Measurements from ENCODE around the gene CCDC146. TPM values are rescaled to one million over a fixed set of nuclear protein-coding genes. Genes with fewer than 3 reads are reported as not detected.
"Not testable (repeated sequence)": the region's sequence is repeated elsewhere in the genome, so short reads cannot be mapped to it uniquely, and the experiment has no call there.

CCDC146 gene, protein sequence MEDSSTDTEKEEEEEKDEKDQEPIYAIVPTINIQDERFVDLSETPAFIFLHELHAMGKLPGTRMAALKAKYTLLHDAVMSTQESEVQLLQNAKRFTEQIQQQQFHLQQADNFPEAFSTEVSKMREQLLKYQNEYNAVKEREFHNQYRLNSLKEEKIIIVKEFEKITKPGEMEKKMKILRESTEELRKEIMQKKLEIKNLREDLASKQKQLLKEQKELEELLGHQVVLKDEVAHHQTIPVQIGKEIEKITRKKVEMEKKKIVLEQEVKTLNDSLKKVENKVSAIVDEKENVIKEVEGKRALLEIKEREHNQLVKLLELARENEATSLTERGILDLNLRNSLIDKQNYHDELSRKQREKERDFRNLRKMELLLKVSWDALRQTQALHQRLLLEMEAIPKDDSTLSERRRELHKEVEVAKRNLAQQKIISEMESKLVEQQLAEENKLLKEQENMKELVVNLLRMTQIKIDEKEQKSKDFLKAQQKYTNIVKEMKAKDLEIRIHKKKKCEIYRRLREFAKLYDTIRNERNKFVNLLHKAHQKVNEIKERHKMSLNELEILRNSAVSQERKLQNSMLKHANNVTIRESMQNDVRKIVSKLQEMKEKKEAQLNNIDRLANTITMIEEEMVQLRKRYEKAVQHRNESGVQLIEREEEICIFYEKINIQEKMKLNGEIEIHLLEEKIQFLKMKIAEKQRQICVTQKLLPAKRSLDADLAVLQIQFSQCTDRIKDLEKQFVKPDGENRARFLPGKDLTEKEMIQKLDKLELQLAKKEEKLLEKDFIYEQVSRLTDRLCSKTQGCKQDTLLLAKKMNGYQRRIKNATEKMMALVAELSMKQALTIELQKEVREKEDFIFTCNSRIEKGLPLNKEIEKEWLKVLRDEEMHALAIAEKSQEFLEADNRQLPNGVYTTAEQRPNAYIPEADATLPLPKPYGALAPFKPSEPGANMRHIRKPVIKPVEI
- polyA plus RNA-seq (2013, experiment 1 of 2) = 3.0 TPM
- polyA plus RNA-seq (2013, experiment 2 of 2) = 3.5 TPM

DNA sequence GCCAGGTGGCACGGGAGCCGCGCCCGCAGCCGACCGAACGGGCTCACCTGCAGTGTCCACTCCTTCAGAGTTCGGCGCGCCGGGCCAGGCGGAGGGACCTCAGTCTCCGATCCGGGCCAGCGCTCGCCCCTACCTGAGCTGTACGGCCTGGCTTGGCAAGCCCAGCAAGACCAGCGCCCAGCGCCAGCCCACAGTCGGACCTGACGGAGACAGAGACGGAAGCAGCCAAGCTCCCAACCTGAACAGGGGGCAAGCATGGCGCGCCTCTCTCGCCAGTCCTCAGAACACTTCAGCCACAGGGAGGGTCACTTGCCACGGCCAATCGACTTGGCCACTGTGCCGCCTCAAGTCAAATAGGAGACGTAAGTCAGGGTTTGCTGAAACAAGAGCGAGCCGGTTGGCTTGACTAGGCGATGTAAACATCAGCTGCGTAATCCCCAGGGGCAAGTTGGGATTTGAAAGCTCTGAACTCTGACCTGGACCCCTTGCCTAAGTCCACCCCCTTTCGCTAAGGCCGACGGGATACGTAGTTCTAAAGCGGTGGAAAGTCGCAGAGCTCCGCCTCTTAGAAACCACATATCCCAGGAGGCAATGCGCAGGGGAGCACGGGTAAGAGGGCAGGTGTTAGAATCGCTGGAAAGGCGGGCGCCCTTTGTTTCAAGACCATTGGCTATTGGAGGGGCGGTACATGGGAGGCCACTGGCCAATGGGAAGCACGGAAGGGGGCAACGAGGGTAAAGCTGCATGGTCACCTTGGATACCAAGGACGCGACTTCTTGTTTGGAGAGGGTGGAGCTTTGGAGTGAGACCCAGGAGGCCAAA lies at the start of gene CCDC146:
CCDC146 (plus strand) TSS at position 756 of the 822 bp plus-strand sequence. CDS start 45,054 bp downstream, outside the sequence.
- 0% methylated on average over 19 to 23 of the region's 50 CpGs for WGBS, 2 experiments (ENCODE audit: insufficient coverage in 2 of 2)
- not testable (repeated sequence) for H3K36me3 ChIP-seq (ENCODE audit: control insufficient read depth, insufficient read depth, low read length); H3K4me1 ChIP-seq (ENCODE audit: control insufficient read depth, insufficient read depth, low read length, poor library complexity, severe bottlenecking); H3K9me3 ChIP-seq (ENCODE audit: control insufficient read depth, low read length)
- peak within 1 kb of the TSS; percentile 59 for H3K4me3 ChIP-seq (ENCODE audit: extremely low read depth, insufficient read depth, low read length, poor library complexity, severe bottlenecking)
- H3K27ac ChIP-seq (ENCODE audit: low read depth, low read length, severe bottlenecking) = peak within 1 kb of the TSS; percentile 41

GRCh38 chr7:77074786-77075396 lies 47.5 kb upstream of the CCDC146 start:
- H3K4me3 ChIP-seq (ENCODE audit: extremely low read depth, insufficient read depth, low read length, poor library complexity, severe bottlenecking); H3K27ac ChIP-seq (ENCODE audit: low read depth, low read length, severe bottlenecking); H3K9me3 ChIP-seq (ENCODE audit: control insufficient read depth, low read length); H3K36me3 ChIP-seq (ENCODE audit: control insufficient read depth, insufficient read depth, low read length); H3K4me1 ChIP-seq (ENCODE audit: control insufficient read depth, insufficient read depth, low read length, poor library complexity, severe bottlenecking): not testable (repeated sequence)
- WGBS, 2 experiments (ENCODE audit: insufficient coverage in 2 of 2) = no CpG with 5 or more reads among the region's 6 CpGs

- H3K4me1 ChIP-seq (ENCODE audit: control insufficient read depth, insufficient read depth, low read length, poor library complexity, severe bottlenecking); H3K27ac ChIP-seq (ENCODE audit: low read depth, low read length, severe bottlenecking); H3K36me3 ChIP-seq (ENCODE audit: control insufficient read depth, insufficient read depth, low read length); H3K9me3 ChIP-seq (ENCODE audit: control insufficient read depth, low read length); H3K4me3 ChIP-seq (ENCODE audit: extremely low read depth, insufficient read depth, low read length, poor library complexity, severe bottlenecking): not testable (repeated sequence)
- 83% methylated on average over 1 of the region's 5 CpGs; no CpG with 5 or more reads in 1 of the 2 experiments for WGBS, 2 experiments (ENCODE audit: insufficient coverage in 2 of 2)
Measured at GRCh38 chr7:77077060-77077459, 45.4 kb upstream of the CCDC146 start.

- not testable (repeated sequence) for H3K9me3 ChIP-seq (ENCODE audit: control insufficient read depth, low read length); H3K27ac ChIP-seq (ENCODE audit: low read depth, low read length, severe bottlenecking); H3K36me3 ChIP-seq (ENCODE audit: control insufficient read depth, insufficient read depth, low read length); H3K4me3 ChIP-seq (ENCODE audit: extremely low read depth, insufficient read depth, low read length, poor library complexity, severe bottlenecking); H3K4me1 ChIP-seq (ENCODE audit: control insufficient read depth, insufficient read depth, low read length, poor library complexity, severe bottlenecking)
Measured at GRCh38 chr7:77079112-77079511, 43.3 kb upstream of the CCDC146 start.

- not testable (repeated sequence) for H3K9me3 ChIP-seq (ENCODE audit: control insufficient read depth, low read length)
- WGBS, 2 experiments (ENCODE audit: insufficient coverage in 2 of 2) = no CpG with 5 or more reads among the region's 5 CpGs
Measured at GRCh38 chr7:77079624-77080023, 42.8 kb upstream of the CCDC146 start.

GRCh38 chr7:77080236-77080635 lies 42.2 kb upstream of the CCDC146 start:
- H3K9me3 ChIP-seq (ENCODE audit: control insufficient read depth, low read length); H3K4me1 ChIP-seq (ENCODE audit: control insufficient read depth, insufficient read depth, low read length, poor library complexity, severe bottlenecking); H3K4me3 ChIP-seq (ENCODE audit: extremely low read depth, insufficient read depth, low read length, poor library complexity, severe bottlenecking); H3K27ac ChIP-seq (ENCODE audit: low read depth, low read length, severe bottlenecking); H3K36me3 ChIP-seq (ENCODE audit: control insufficient read depth, insufficient read depth, low read length): not testable (repeated sequence)
- no CpG with 5 or more reads among the region's 2 CpGs for WGBS, 2 experiments (ENCODE audit: insufficient coverage in 2 of 2)

More at GRCh38 chr7:77079624-77080023, 42.8 kb upstream of the CCDC146 start:
- not testable (repeated sequence) for H3K4me3 ChIP-seq (ENCODE audit: extremely low read depth, insufficient read depth, low read length, poor library complexity, severe bottlenecking); H3K27ac ChIP-seq (ENCODE audit: low read depth, low read length, severe bottlenecking); H3K4me1 ChIP-seq (ENCODE audit: control insufficient read depth, insufficient read depth, low read length, poor library complexity, severe bottlenecking); H3K36me3 ChIP-seq (ENCODE audit: control insufficient read depth, insufficient read depth, low read length)

GRCh38 chr7:77082192-77082591 lies 40.2 kb upstream of the CCDC146 start:
- H3K9me3 ChIP-seq (ENCODE audit: control insufficient read depth, low read length) = not testable (repeated sequence)
- no CpG with 5 or more reads among the region's 1 CpG for WGBS, 2 experiments (ENCODE audit: insufficient coverage in 2 of 2)

DNA sequence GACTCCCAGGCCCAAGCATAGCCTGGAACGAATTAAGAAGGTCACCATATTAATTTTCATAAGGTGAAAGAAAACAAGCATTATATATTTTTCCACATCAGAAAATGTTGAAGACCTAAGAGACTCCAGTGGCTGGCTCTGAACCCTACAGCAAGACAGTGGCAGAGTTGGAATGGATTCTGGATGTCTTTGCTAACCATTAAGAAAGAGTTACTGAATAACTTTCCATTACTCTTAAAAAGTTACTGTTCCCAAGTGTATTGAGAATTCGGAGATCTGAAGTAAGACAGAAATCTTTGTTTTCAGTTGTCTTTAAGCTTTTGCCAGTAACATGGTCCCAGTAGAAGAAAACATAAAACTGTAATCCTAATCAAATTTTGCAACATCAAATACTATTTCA lies 30.1 kb upstream of the CCDC146 start:
- WGBS, 2 experiments (ENCODE audit: insufficient coverage in 2 of 2) = no CpG with 5 or more reads among the region's 2 CpGs
- not testable (repeated sequence) for H3K27ac ChIP-seq (ENCODE audit: low read depth, low read length, severe bottlenecking); H3K4me1 ChIP-seq (ENCODE audit: control insufficient read depth, insufficient read depth, low read length, poor library complexity, severe bottlenecking); H3K36me3 ChIP-seq (ENCODE audit: control insufficient read depth, insufficient read depth, low read length); H3K4me3 ChIP-seq (ENCODE audit: extremely low read depth, insufficient read depth, low read length, poor library complexity, severe bottlenecking); H3K9me3 ChIP-seq (ENCODE audit: control insufficient read depth, low read length)

More at GRCh38 chr7:77082192-77082591, 40.2 kb upstream of the CCDC146 start:
- H3K4me1 ChIP-seq (ENCODE audit: control insufficient read depth, insufficient read depth, low read length, poor library complexity, severe bottlenecking); H3K36me3 ChIP-seq (ENCODE audit: control insufficient read depth, insufficient read depth, low read length); H3K4me3 ChIP-seq (ENCODE audit: extremely low read depth, insufficient read depth, low read length, poor library complexity, severe bottlenecking); H3K27ac ChIP-seq (ENCODE audit: low read depth, low read length, severe bottlenecking): not testable (repeated sequence)

- H3K4me3 ChIP-seq (ENCODE audit: extremely low read depth, insufficient read depth, low read length, poor library complexity, severe bottlenecking); H3K36me3 ChIP-seq (ENCODE audit: control insufficient read depth, insufficient read depth, low read length); H3K9me3 ChIP-seq (ENCODE audit: control insufficient read depth, low read length); H3K27ac ChIP-seq (ENCODE audit: low read depth, low read length, severe bottlenecking); H3K4me1 ChIP-seq (ENCODE audit: control insufficient read depth, insufficient read depth, low read length, poor library complexity, severe bottlenecking): not testable (repeated sequence)
- WGBS, 2 experiments (ENCODE audit: insufficient coverage in 2 of 2) = no CpG with 5 or more reads among the region's 3 CpGs
Measured at GRCh38 chr7:77100501-77100900, 21.9 kb upstream of the CCDC146 start.

GRCh38 chr7:77101187-77101586 lies 21.2 kb upstream of the CCDC146 start:
- WGBS, 2 experiments (ENCODE audit: insufficient coverage in 2 of 2) = no CpG with 5 or more reads among the region's 1 CpG
- not testable (repeated sequence) for H3K4me1 ChIP-seq (ENCODE audit: control insufficient read depth, insufficient read depth, low read length, poor library complexity, severe bottlenecking); H3K36me3 ChIP-seq (ENCODE audit: control insufficient read depth, insufficient read depth, low read length); H3K4me3 ChIP-seq (ENCODE audit: extremely low read depth, insufficient read depth, low read length, poor library complexity, severe bottlenecking); H3K9me3 ChIP-seq (ENCODE audit: control insufficient read depth, low read length); H3K27ac ChIP-seq (ENCODE audit: low read depth, low read length, severe bottlenecking)
